Endothelial cell of umbilical vein (primary cell): ENCODE results near the gene MT3. TPM values are rescaled to one million over a fixed set of nuclear protein-coding genes. Genes with fewer than 3 reads are reported as not detected.

ENCODE experiments used
- BruUV-seq: library from RNA; stranded (reverse); fragments of 400-500 nt; replicated peaks from 2 replicates; lab custom pipeline; 2021; lab: Mats Ljungman, UMichigan
- CTCF ChIA-PET: fragments of 300-600, 350-600 bp; sonication (Branson Sonifier 250); formaldehyde crosslinking; loops from one replicate; lab custom pipeline; 2021; ENCODE audit warnings: antibody characterized with exemption, inconsistent platforms; lab: Charles Lee
- POLR2A ChIA-PET: fragments of 300-600, 350-600 bp; sonication (Branson Sonifier 250); formaldehyde crosslinking; loops from one replicate; lab custom pipeline; 2021; ENCODE audit warnings: antibody characterized with exemption, inconsistent platforms; lab: Charles Lee
- DNase-seq: peaks from one replicate; pipeline ENCODE4 v3.0.0-alpha.2; 2011; ENCODE audit warnings: low read depth, low spot score
- FAIRE-seq: peaks from 2 replicates; lab custom pipeline; 2011; peaks lifted over from hg19 to GRCh38; lab: Jason Lieb, UNC
- H2AFZ ChIP-seq: 2 replicates; pipeline ENCODE4 v1.6.0; 2012; ENCODE audit warnings: low read depth, low read length, control low read depth, inconsistent platforms
- H3K27ac ChIP-seq: 2 replicates; pipeline ENCODE4 v1.5.1; 2011; ENCODE audit warnings: low read depth, mild to moderate bottlenecking, control low read depth, low read length, moderate library complexity; ENCODE audit not compliant: insufficient read depth
- H3K27me3 ChIP-seq, 2 experiments: 2 replicates each; pipeline versions ENCODE4 v1.6.0 to v1.6.1; 2011; ENCODE audit warnings: low read length in 2 of 2, mixed read lengths in 1 of 2; ENCODE audit not compliant: control insufficient read depth in 2 of 2, insufficient read depth in 2 of 2
- H3K36me3 ChIP-seq, 2 experiments: 2 replicates in 1 of 2; 3 replicates in 1 of 2; pipeline ENCODE4 v1.5.1; 2011; ENCODE audit warnings: low read length in 2 of 2, mild to moderate bottlenecking in 1 of 2, moderate library complexity in 1 of 2; ENCODE audit not compliant: control insufficient read depth in 2 of 2, insufficient read depth in 2 of 2; ENCODE audit errors: extremely low read depth in 1 of 2
- H3K4me1 ChIP-seq: 3 replicates; pipeline ENCODE4 v1.5.1; 2011; ENCODE audit warnings: mild to moderate bottlenecking, low read length; ENCODE audit not compliant: control insufficient read depth, insufficient read depth; ENCODE audit errors: extremely low read depth
- H3K4me2 ChIP-seq: 2 replicates; pipeline ENCODE4 v1.6.1; 2011; ENCODE audit warnings: low read length, control low read depth, mixed read lengths; ENCODE audit not compliant: insufficient read depth
- H3K4me3 ChIP-seq, 3 experiments: fragments of 200-600 bp in 1 of 3; sonication (generic), shearing (Covaris generic) in 1 of 3; replicated peaks in 1 of 3; 2 replicates each; pipeline ENCODE4 v1.5.1; 2011 to 2016; ENCODE audit warnings: control low read depth in 3 of 3, low read length in 3 of 3, mild to moderate bottlenecking in 2 of 3, inconsistent platforms in 1 of 3, low read depth in 1 of 3, moderate library complexity in 1 of 3; ENCODE audit not compliant: insufficient read depth in 1 of 3
- H3K79me2 ChIP-seq: 2 replicates; pipeline ENCODE4 v1.6.0; 2012; ENCODE audit warnings: low read length, inconsistent platforms; ENCODE audit not compliant: control insufficient read depth, insufficient read depth
- H3K9ac ChIP-seq: replicated peaks from 2 replicates; pipeline ENCODE3; 2011; ENCODE audit warnings: low read length, control low read depth; ENCODE audit not compliant: insufficient read depth; ENCODE audit errors: extremely low read depth
- H3K9me1 ChIP-seq: replicated peaks from 3 replicates; pipeline ENCODE4 v1.6.0; 2011; ENCODE audit warnings: mild to moderate bottlenecking, low read length; ENCODE audit not compliant: control insufficient read depth, insufficient read depth; ENCODE audit errors: extremely low read depth
- H3K9me3 ChIP-seq: replicated peaks from 2 replicates; pipeline ENCODE4 v1.5.1; 2012; ENCODE audit warnings: low read length, inconsistent platforms; ENCODE audit not compliant: control insufficient read depth, insufficient read depth
- H4K20me1 ChIP-seq: replicated peaks from 2 replicates; pipeline ENCODE3; 2011; ENCODE audit warnings: mild to moderate bottlenecking, low read length; ENCODE audit not compliant: control insufficient read depth, insufficient read depth; ENCODE audit errors: extremely low read depth
- FOS ChIP-seq: IDR thresholded peaks from 2 replicates; pipeline ENCODE4 v1.6.1; 2011; ENCODE audit warnings: mild to moderate bottlenecking, low read length, moderate library complexity, borderline replicate concordance; ENCODE audit not compliant: insufficient read depth
- GATA2 ChIP-seq: IDR thresholded peaks from 2 replicates; pipeline ENCODE4 v1.7.0; 2011; ENCODE audit warnings: low read depth, mild to moderate bottlenecking, moderate library complexity, mixed read lengths, low read length; ENCODE audit not compliant: insufficient read length, insufficient read depth
- JUN ChIP-seq: IDR thresholded peaks from 2 replicates; pipeline ENCODE4 v1.6.1; 2011; ENCODE audit warnings: borderline replicate concordance, low read depth; ENCODE audit not compliant: insufficient read length, insufficient read depth
- MAX ChIP-seq: IDR thresholded peaks from 2 replicates; pipeline ENCODE4 v1.6.1; 2011; ENCODE audit not compliant: insufficient read depth, insufficient read length
- MYC ChIP-seq: IDR thresholded peaks from one replicate; pipeline ENCODE4 v1.6.1; 2011; ENCODE audit warnings: mild to moderate bottlenecking, low read depth, low read length
- POLR2AphosphoS5 ChIP-seq: IDR thresholded peaks from 2 replicates; pipeline ENCODE4 v1.6.1; 2012; ENCODE audit warnings: low read depth, mild to moderate bottlenecking, control low read depth, low read length, moderate library complexity; ENCODE audit not compliant: insufficient read depth
- dilution Hi-C: fragments of 300-500 bp; cut with MboI; formaldehyde crosslinking; loops from one replicate; pipeline ENCODE4 v1.15.0; 2019; ENCODE audit warnings: low sequenced_read_pairs; ENCODE audit not compliant: extremely low pct_ligation_motif_present
- intact Hi-C: fragments of 100-400 bp; cut with micrococcal nuclease; formaldehyde crosslinking; loops from one replicate; pipeline ENCODE4 v1.10.0; 2022
- polyA plus RNA-seq, 4 experiments: library from polyadenylated mRNA; depleted of rRNA in 3 of 4; stranded (reverse) in 3 of 4; unstranded in 1 of 4; fragments of >200 nt; gene quantifications; 2 replicates each; pipeline versions ENCODE4 v1.2.1 to v1.2.3, GENCODE V29; 2011 to 2012; ENCODE audit warnings: missing spikeins in 1 of 4
- total RNA-seq: library from RNA; stranded (reverse); gene quantifications from 2 replicates; pipeline ENCODE4 v1.2.3, GENCODE V29; 2021

The MT3 gene
- total and polyA plus RNA-seq, 2 donors (not counting 3 experiments of a cell fraction or from before 2014, with no cell fraction given): not detected

- dilution Hi-C loops: no loop called here
- Histone ChIP-seq H3K27ac (peak overlapping the region; percentile 99), H3K9ac (no peak overlapping the region), H3K79me2 (peaks cover 10% of the 10 kb centered on the region), H3K4me1 (peaks cover 30% of the 10 kb centered on the region), H3K4me3 (no peak overlapping the region), H3K9me1 (no peaks in the 10 kb centered on the region), H3K9me3 (no peaks in the 10 kb centered on the region), H3K36me3 (no peaks in the 10 kb centered on the region), H3K4me2 (no peak overlapping the region), H4K20me1 (no peaks in the 10 kb centered on the region), H2AFZ (no peak overlapping the region), H3K27me3 (no peaks in the 10 kb centered on the region)
- FAIRE-seq (no peak), DNase-seq (no peak)
- intact Hi-C loops: no loop called here
- CTCF ChIA-PET: interaction anchor here (1.5 to 7.8 kb wide), 5 partner anchors 13 to 97 kb away, joined by 4 to 118 read pairs (median 14); partner anchors contain the start of gene MT1A
- BruUV-seq: no TSS peak
- no peak for TF ChIP-seq POLR2AphosphoS5
- no peak for TF ChIP-seq MAX
- TF ChIP-seq GATA2: no peak
- no peak for TF ChIP-seq JUN
- TF ChIP-seq MYC: no peak
- POLR2A ChIA-PET: interaction anchor here (3.4 kb wide), 1 partner anchor 21 kb away, joined by 20 read pairs; the partner anchor contains the start of gene MT1E
These were observed 15.6 kb downstream of the MT3 start for GRCh38 chr16:56604966-56605365.

GRCh38 chr16:56605475-56605874, 16.1 kb downstream of the MT3 start:
- Histone ChIP-seq H4K20me1 (no peaks in the 10 kb centered on the region), H3K9me3 (no peaks in the 10 kb centered on the region), H3K79me2 (peaks cover 12% of the 10 kb centered on the region), H2AFZ (no peak overlapping the region), H3K4me3 (no peak overlapping the region), H3K9ac (peak overlapping the region; percentile 77), H3K4me1 (peaks cover 35% of the 10 kb centered on the region), H3K27me3 (no peaks in the 10 kb centered on the region), H3K9me1 (no peaks in the 10 kb centered on the region), H3K36me3 (no peaks in the 10 kb centered on the region), H3K4me2 (peak overlapping the region; percentile 77), H3K27ac (peak overlapping the region; percentile 99)
- ChIA-PET POLR2A (interaction anchor here (3.4 kb wide), 1 partner anchor 20 kb away, joined by 20 read pairs; the partner anchor contains the start of gene MT1E), CTCF (interaction anchor here (3.2 to 7.8 kb wide), 3 partner anchors 29 to 96 kb away, joined by 14 to 118 read pairs (median 113); no protein-coding TSS in a partner anchor)
- no peak for DNase-seq
- intact Hi-C loops: no loop called here
- dilution Hi-C loops: no loop called here
- no TSS peak for BruUV-seq
- TF ChIP-seq POLR2AphosphoS5 (no peak), MAX (no peak), FOS (no peak)
- no peak for FAIRE-seq
